UCSD-AML1 (cell line): ENCODE measurements around the gene SERPINA5.

Experiments
- DNase-seq: peaks from one replicate; lab custom pipeline; 2025; ENCODE audit not compliant: unreplicated experiment; lab: John Stamatoyannopoulos, UW

The SERPINA5 gene, protein sequence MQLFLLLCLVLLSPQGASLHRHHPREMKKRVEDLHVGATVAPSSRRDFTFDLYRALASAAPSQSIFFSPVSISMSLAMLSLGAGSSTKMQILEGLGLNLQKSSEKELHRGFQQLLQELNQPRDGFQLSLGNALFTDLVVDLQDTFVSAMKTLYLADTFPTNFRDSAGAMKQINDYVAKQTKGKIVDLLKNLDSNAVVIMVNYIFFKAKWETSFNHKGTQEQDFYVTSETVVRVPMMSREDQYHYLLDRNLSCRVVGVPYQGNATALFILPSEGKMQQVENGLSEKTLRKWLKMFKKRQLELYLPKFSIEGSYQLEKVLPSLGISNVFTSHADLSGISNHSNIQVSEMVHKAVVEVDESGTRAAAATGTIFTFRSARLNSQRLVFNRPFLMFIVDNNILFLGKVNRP

DNA sequence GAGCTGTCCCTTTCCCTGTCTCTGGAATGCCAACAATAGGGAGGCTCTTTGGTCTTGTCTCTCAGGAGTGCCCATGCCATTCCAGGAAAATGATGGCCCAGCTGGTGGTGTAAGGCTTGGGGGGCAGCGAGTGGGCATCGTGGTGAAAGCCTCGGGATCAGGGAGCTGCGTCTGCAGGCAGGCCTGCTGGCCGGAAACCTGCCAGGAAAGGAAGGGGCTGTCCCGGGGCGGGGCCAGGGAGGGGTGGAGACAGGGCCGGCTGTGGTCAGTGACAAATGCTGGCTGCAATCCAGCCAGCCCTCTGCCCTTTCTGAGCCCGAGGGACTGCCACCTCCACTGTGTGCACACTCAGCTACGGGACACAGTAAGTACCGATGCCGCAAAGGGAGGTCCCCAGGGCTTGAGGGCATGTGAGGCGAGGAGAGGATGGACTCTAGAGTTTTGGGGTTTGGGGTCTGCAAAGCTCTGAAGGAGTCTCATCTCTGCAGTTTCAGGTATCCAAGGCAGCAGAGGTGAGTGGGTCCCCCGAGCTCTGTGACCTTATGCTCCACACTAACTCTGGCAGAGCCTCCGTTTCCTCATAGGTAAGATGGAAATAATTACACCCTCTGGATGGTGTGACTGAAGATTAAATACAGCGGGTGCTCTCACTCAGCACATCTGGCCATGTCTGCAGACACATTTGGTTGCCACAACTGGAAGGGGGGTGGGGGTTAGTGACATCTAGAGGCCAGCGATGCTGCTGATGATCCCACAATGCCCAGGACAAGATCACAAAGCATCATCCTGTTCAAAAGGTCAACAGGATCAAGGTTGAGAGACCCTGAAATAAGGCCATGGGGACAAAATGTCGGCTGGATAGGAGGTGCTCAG, at the start of gene SERPINA5:
SERPINA5 (plus strand) TSS at position 300 of the 873 bp plus-strand sequence. CDS start 5,937 bp downstream, outside the sequence.
- no peak for DNase-seq

- no peak for DNase-seq
Measured at GRCh38 chr14:94532447-94532846, 48.8 kb upstream of the SERPINA5 start.

DNA sequence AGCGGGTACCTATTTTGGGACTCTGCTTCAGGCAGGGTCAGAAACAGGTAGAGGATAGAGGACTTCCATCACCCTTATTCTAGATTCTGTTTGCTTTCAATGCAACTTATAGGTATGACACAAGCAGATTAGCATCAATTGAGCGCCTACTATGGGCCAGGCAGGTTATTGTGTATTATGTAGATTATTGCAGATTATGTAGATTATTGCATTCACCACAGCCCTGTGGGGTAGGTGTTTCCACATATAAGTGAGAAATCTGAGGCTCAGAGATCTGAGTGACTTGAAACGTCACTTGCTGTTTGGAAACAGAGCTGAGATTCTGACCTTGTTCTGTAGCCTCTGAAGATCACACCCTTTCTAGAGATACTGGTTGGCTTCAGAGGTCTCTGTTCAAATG, 45.7 kb upstream of the SERPINA5 start:
- DNase-seq: no peak

- no peak for DNase-seq
Measured at GRCh38 chr14:94536836-94537235, 44.4 kb upstream of the SERPINA5 start.

DNA sequence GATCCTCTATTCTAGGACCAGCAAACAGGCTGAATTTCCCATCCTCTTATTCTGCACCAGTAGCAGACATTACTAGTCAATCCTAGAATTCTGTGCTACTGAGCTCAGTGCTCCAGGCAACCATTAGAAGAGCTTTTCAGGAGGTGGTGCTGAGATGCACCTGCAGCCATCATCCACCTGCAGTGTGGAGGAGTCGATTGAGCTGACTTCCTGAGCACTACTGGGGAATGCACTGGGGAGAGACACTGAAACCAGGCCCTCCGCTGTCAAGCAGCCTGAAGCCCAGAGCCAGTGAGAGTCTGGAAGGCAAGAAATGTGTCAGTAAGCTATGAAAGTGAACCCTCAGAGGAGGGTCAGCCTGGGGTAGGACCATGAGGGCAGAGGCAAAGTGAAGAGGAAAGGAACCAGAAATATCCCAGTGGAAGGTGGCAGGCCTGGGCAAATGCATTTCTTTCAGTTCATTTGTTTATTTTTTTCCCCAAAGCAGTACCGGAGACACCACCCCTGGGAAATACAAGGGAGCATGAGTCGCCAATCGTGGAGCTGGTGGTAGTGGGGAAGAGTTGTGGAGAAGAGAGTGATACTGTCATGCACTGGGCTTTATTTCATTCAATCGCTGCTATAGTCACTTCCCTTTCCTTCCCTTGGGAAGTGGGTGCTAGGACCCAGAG, 43.0 kb upstream of the SERPINA5 start:
- DNase-seq: no peak

DNA sequence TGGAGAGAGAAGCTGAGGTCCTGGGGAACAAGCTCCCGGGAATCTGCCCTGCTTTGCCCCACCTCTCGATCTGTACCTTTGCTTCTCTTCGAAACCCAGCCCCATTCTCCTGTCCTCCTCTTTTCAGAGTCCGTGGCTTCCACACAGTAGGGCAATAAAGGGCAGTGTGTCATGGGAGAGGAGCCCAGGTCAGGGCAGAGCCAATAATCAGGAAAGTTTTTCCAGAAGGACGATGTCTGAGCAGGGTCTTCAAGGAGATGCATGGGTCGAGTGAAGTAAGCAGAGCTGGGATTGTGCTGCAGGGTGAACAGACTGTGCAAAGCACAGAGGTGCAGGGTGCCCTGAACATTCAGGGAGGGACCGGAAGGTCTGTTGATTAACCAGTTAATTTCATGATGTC, 42.0 kb upstream of the SERPINA5 start:
- no peak for DNase-seq

GRCh38 chr14:94540031-94540794, 41.0 kb upstream of the SERPINA5 start:
- no peak for DNase-seq

DNA sequence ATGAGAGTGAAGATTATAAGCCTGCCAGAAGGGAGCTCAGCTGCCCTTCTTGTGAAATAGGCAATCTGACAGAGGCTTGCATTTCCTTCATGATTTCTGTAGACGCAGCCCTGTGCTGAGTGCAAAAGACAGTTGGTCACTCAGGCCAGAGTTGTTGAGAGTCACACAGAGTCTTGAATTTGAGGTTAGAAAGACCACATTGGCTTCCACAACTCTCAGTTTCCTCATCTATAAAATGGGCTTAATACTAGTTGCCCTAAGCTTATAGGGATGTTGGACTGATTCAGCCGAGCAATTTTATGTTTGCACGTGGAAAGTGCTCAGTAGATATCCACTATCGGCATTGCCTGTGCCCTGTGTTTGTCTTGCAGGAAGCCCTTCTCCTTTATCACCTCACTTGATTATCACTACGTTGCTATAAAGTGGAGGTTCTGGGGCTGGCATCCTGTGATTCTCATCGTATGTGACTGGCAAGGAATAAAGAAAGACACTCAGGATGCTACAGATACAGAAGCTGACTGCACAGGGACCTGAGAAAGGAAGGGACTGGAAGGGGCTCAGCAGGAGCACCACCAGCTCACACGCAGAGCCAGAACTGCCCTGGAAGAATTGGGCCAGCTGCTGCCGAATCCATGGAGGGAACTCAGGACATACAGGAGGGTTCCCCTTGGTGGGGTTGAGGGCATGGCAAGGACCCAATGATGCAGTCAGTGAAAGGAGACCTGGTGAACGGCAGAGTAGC, 39.8 kb upstream of the SERPINA5 start:
- DNase-seq: no peak

DNA sequence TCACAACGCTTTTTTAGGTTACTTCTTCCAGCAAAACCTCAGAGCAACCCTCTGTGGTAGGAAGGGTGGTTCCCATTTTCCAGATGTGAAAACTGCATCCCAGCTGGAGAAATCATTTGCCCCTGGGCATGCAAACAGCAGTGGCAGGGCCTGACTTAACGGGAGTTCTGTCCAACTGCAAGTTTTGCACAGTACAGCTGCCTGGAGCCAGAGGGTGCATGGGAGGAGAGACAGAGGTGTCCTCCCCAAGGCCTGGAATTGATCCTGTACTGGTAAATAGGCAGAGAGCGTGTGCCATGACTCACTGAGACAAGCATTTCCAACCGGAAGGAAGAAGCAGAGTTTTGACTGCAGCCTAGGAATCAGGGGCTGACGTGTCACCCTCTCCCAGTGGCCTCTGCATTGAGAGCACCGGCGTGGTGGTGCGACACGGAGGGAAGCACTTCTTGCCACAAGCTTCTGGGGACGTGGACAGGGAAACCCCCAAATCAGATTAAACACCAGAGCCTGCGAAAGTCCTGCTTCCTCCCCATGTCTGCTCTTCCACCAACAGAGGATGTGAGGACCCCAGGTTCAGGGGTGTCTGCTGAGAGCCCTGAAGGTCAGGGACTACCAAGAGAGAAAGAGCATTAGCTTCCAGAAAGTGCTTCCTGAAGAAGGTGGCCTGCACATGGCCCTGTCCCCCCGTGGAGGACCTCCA, 39.0 kb upstream of the SERPINA5 start:
- no peak for DNase-seq

- no peak for DNase-seq
Measured at GRCh38 chr14:94542811-94543440, 38.3 kb upstream of the SERPINA5 start.

DNA sequence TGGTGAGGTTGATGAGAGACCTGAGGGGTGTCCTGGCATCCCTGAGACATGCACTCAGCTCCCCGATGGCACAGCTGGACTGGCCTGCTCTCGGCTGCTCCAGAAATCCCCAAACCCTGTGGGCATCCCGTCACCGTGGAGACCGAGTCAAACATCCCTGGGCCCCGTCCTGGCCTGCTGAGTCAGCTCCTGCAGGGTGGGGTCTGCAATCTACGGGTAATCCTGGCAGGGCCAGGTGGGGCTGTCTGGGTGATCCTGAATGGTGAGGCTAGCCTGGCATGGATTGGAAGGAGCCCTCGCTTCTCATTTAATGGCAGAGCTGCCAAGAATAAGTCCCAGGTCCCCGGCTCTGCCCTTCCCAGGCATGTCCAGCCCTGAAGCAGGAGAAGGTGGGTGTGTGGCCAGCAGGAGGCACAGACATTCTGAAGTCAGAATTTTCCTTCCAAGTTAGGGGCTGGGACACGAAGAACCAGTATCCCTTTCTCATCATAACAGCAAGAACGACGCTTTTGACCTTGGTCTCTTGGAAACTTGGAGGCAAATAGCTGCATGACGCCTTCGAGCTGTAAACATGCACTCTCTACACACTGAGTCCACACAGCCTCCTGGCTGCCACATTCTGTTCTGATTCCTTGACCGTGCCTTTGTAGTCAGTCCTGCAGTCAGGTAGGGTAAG, 37.6 kb upstream of the SERPINA5 start:
- no peak for DNase-seq

GRCh38 chr14:94544726-94545125, 36.5 kb upstream of the SERPINA5 start:
- no peak for DNase-seq

GRCh38 chr14:94545131-94545841, 35.9 kb upstream of the SERPINA5 start:
- DNase-seq: no peak

GRCh38 chr14:94547151-94547680, 34.0 kb upstream of the SERPINA5 start:
- DNase-seq: no peak

- no peak for DNase-seq
Measured at GRCh38 chr14:94547726-94548125, 33.5 kb upstream of the SERPINA5 start.

- DNase-seq: no peak
Measured at GRCh38 chr14:94548131-94548998, 32.9 kb upstream of the SERPINA5 start.
